GM12878 (cell line): ENCODE data around the gene RMND1. TPM values are rescaled to one million over a fixed set of nuclear protein-coding genes. Genes with fewer than 3 reads are reported as not detected.

ENCODE experiments used
- ATAC-seq: fragments of 200-7000 bp; cut with Tn5 transposase; 3 replicates; pipeline ENCODE4 v1.9.1; 2020; ENCODE audit warnings: mild to moderate bottlenecking, moderate library complexity
- BruUV-seq: library from RNA; stranded (reverse); fragments of 400-500 nt; replicated peaks from 2 replicates; lab custom pipeline; 2021; lab: Mats Ljungman, UMichigan
- CTCF ChIA-PET: fragments of 300-600 bp; sonication (Branson Sonifier 250); formaldehyde crosslinking; extraction: SDS; loops from one replicate; lab custom pipeline; 2021; ENCODE audit warnings: inconsistent platforms; lab: Yijun Ruan, JAX
- POLR2A ChIA-PET: fragments of 350-600 bp; formaldehyde crosslinking; extraction: SDS; loops from one replicate; lab custom pipeline; 2021; ENCODE audit warnings: inconsistent platforms; lab: Charles Lee
- RAD21 ChIA-PET: fragments of 300-600 bp; sonication (Branson Sonifier 250); formaldehyde crosslinking; loops from one replicate; lab custom pipeline; 2023; ENCODE audit warnings: antibody characterized with exemption; ENCODE audit not compliant: unreplicated experiment; lab: Charles Lee
- SMC1A ChIA-PET: fragments of 300-600 bp; sonication (Branson Sonifier 250); formaldehyde crosslinking; loops from one replicate; lab custom pipeline; 2023; ENCODE audit not compliant: unreplicated experiment, uncharacterized antibody; lab: Charles Lee
- DNase-seq: peaks from one replicate; pipeline ENCODE4 v3.0.0-alpha.2; 2011; ENCODE audit warnings: low read depth, low spot score
- FAIRE-seq: peaks from 3 replicates; lab custom pipeline; 2011; peaks lifted over from hg19 to GRCh38; lab: Jason Lieb, UNC
- H2AFZ ChIP-seq: 2 replicates; pipeline ENCODE4 v1.6.0; 2011; ENCODE audit warnings: low read depth, low read length, control low read depth; ENCODE audit not compliant: control insufficient read depth
- H3K27ac ChIP-seq: 2 replicates; pipeline ENCODE4 v1.5.1; 2011; ENCODE audit warnings: control low read depth; ENCODE audit not compliant: control insufficient read depth, insufficient read depth
- H3K27me3 ChIP-seq, 2 experiments: replicated peaks in 1 of 2; 2 replicates each; pipeline versions ENCODE4 v1.6.0 to v1.6.1; 2011; ENCODE audit warnings: low read length in 1 of 2; ENCODE audit not compliant: control insufficient read depth in 2 of 2, insufficient read depth in 2 of 2
- H3K36me3 ChIP-seq, 2 experiments: 2 replicates each; pipeline ENCODE4 v1.5.1; 2011; ENCODE audit warnings: low read length in 1 of 2; ENCODE audit not compliant: control insufficient read depth in 2 of 2, insufficient read depth in 2 of 2
- H3K4me1 ChIP-seq: 2 replicates; pipeline ENCODE4 v1.6.1; 2011; ENCODE audit warnings: mild to moderate bottlenecking, low read length, moderate library complexity, mixed read lengths; ENCODE audit not compliant: control insufficient read depth, insufficient read depth
- H3K4me2 ChIP-seq: 2 replicates; pipeline ENCODE4 v1.6.0; 2011; ENCODE audit warnings: control low read depth; ENCODE audit not compliant: control insufficient read depth, insufficient read depth
- H3K4me3 ChIP-seq: fragments of 200-600 bp; sonication (generic); 2 replicates; pipeline ENCODE4 v1.5.1; 2016
- H3K79me2 ChIP-seq: 2 replicates; pipeline ENCODE4 v1.6.0; 2011; ENCODE audit warnings: low read length; ENCODE audit not compliant: control insufficient read depth, insufficient read depth
- H3K9ac ChIP-seq: 2 replicates; pipeline ENCODE4 v1.8.0; 2011; ENCODE audit warnings: low read length, control low read depth, mixed read lengths; ENCODE audit not compliant: control insufficient read depth, insufficient read depth
- H3K9me3 ChIP-seq: replicated peaks from 3 replicates; pipeline ENCODE4 v1.5.1; 2011; ENCODE audit warnings: mild to moderate bottlenecking, low read length; ENCODE audit not compliant: control insufficient read depth, insufficient read depth
- H4K20me1 ChIP-seq: 2 replicates; pipeline ENCODE4 v1.6.0; 2011; ENCODE audit not compliant: control insufficient read depth, insufficient read depth
- CBX3 ChIP-seq: fragments of 200-600 bp; sonication (generic); IDR thresholded peaks from 2 replicates; pipeline ENCODE4 v1.6.1; 2016; ENCODE audit warnings: low read depth, borderline replicate concordance
- EED ChIP-seq: sonication (generic); IDR thresholded peaks from 2 replicates; pipeline ENCODE4 v1.6.1; 2016; ENCODE audit warnings: antibody characterized with exemption, low read depth
- HDGF ChIP-seq: fragments of 450-650 bp; IDR thresholded peaks from 2 replicates; pipeline ENCODE4 v1.6.1; 2016; ENCODE audit warnings: antibody characterized with exemption
- POLR2AphosphoS5 ChIP-seq: IDR thresholded peaks from 2 replicates; pipeline ENCODE4 v1.6.1; 2011; ENCODE audit warnings: mild to moderate bottlenecking, low read length, inconsistent platforms
- RELA ChIP-seq: fragments of 450-650 bp; IDR thresholded peaks from 2 replicates; pipeline ENCODE4 v1.8.0; 2014; ENCODE audit warnings: borderline replicate concordance; ENCODE audit not compliant: partially characterized antibody
- SP1 ChIP-seq: IDR thresholded peaks from one replicate; pipeline ENCODE4 v1.6.1; 2011; ENCODE audit warnings: low read depth, low read length
- SPI1 ChIP-seq: IDR thresholded peaks from 2 replicates; pipeline ENCODE4 v1.6.1; 2011; ENCODE audit warnings: low read depth, mild to moderate bottlenecking, low read length, moderate library complexity, borderline replicate concordance; ENCODE audit not compliant: insufficient read depth
- TCF3 ChIP-seq: IDR thresholded peaks from 2 replicates; pipeline ENCODE4 v1.6.1; 2012; ENCODE audit warnings: low read depth, mild to moderate bottlenecking, low read length, borderline replicate concordance; ENCODE audit not compliant: insufficient read depth
- WGBS: methylation state at CpG from one replicate; pipeline ENCODE4 v1.1.6; 2016; ENCODE audit warnings: low lambda C conversion rate; ENCODE audit not compliant: insufficient replicate concordance, insufficient coverage; ENCODE audit errors: missing lambda C conversion rate; 5-methylcytosine and 5-hydroxymethylcytosine counted together
- in situ Hi-C: fragments of 300-500 bp; cut with MboI; formaldehyde crosslinking; loops from 9 replicates; pipeline ENCODE4 v1.14.3; 2018; ENCODE audit warnings: mixed read lengths
- intact Hi-C: fragments of 100-400 bp; cut with micrococcal nuclease; formaldehyde crosslinking; loops from one replicate; pipeline ENCODE4 v1.14.2; 2022; ENCODE audit not compliant: unreplicated experiment
- polyA plus RNA-seq, 11 experiments: library from polyadenylated mRNA; depleted of rRNA in 4 of 11; unstranded in 6 of 11; stranded (reverse) in 5 of 11; fragments of >200 nt; fragmentation: Nextera tagmentation in 4 of 11; fragmentation: Illumina TruSeq in 1 of 11; extraction: Ambion mirVana in 4 of 11; extraction: Trizol in 1 of 11; gene quantifications; 1 replicate in 1 of 11; 2 replicates in 10 of 11; pipeline versions ENCODE4 v1.2.1 to v1.2.3, GENCODE V29; 2011 to 2016; ENCODE audit warnings: inconsistent platforms in 2 of 11, missing spikeins in 2 of 11, low read depth in 1 of 11
- total RNA-seq, 4 experiments: library from RNA; depleted of rRNA in 3 of 4; stranded (reverse); fragments of >200 nt in 3 of 4; fragmentation: Illumina TruSeq in 1 of 4; extraction: Trizol in 1 of 4; gene quantifications; 2 replicates each; pipeline versions ENCODE4 v1.2.1 to v1.2.3, GENCODE V29; 2013 to 2021

Gene RMND1
- total and polyA plus RNA-seq, 10 of the 15 experiments (the other 5 are each of a cell fraction or from before 2014, with no cell fraction given): 15.9 to 34.5 (median 21.4) TPM

GRCh38 chr6:151422981-151423380, 28.9 kb downstream of the RMND1 start:
- FAIRE-seq: no peak
- WGBS: 100% methylated on average over 4 of the region's 4 CpGs
- RAD21 ChIA-PET: no interaction called here

GRCh38 chr6:151417477-151417876, 34.4 kb downstream of the RMND1 start:
- intact Hi-C loops (no loop called here), in situ Hi-C loops (no loop called here)
- peaks cover 2% of the 10 kb centered on the region; the same call in 1 of the 3 replicates for H3K9me3 ChIP-seq
- H3K9ac ChIP-seq: no peak overlapping the region
- BruUV-seq: no TSS peak
- WGBS: 88% methylated on average over 1 of the region's 1 CpG
- H2AFZ ChIP-seq: no peak overlapping the region
- no peak for TF ChIP-seq SP1
- no peak for TF ChIP-seq CBX3
- FAIRE-seq (no peak), DNase-seq (no peak), ATAC-seq (no peak)
- H3K79me2 ChIP-seq: no peaks in the 10 kb centered on the region
- SMC1A ChIA-PET: interaction anchor here (0.6 kb wide), 1 partner anchor 120 kb away, joined by 5 read pairs; no protein-coding TSS in a partner anchor
- peaks cover 2 to 17% of the 10 kb centered on the region in 2 experiments; a peak in 3 of 4 replicates for H3K36me3 ChIP-seq
- no peaks in the 10 kb centered on the region for H3K27me3 ChIP-seq
- no peak overlapping the region for H3K27ac ChIP-seq
- CTCF ChIA-PET: no interaction called here
- no peaks in the 10 kb centered on the region for H4K20me1 ChIP-seq
- POLR2A ChIA-PET: no interaction called here
- RAD21 ChIA-PET: no interaction called here
- H3K4me3 ChIP-seq: no peak overlapping the region
- no peak overlapping the region for H3K4me2 ChIP-seq
- no peaks in the 10 kb centered on the region for H3K4me1 ChIP-seq

More at GRCh38 chr6:151422981-151423380, 28.9 kb downstream of the RMND1 start:
- no peak for DNase-seq
- H3K27me3 ChIP-seq: no peaks in the 10 kb centered on the region
- in situ Hi-C loops (no loop called here), intact Hi-C loops (no loop called here)
- no peak for ATAC-seq
- H3K9me3 ChIP-seq: no peaks in the 10 kb centered on the region
- H3K4me2 ChIP-seq: no peak overlapping the region
- TF ChIP-seq POLR2AphosphoS5 (no peak), SPI1 (no peak), EED (no peak), TCF3 (no peak), RELA (no peak), HDGF (no peak)
- no peaks in the 10 kb centered on the region for H3K79me2 ChIP-seq
- H3K4me3 ChIP-seq: no peak overlapping the region
- no peak overlapping the region for H3K9ac ChIP-seq
- BruUV-seq: no TSS peak
- H4K20me1 ChIP-seq: no peaks in the 10 kb centered on the region
- ChIA-PET CTCF (interaction anchor here (1.4 kb wide), 1 partner anchor 17 kb away, joined by 5 read pairs; no protein-coding TSS in a partner anchor), POLR2A (no interaction called here), SMC1A (interaction anchor here (0.7 to 1.4 kb wide), 2 partner anchors 20 to 47 kb away, joined by 3 to 4 read pairs; no protein-coding TSS in a partner anchor)
- no peaks in the 10 kb centered on the region for H3K4me1 ChIP-seq
- H3K27ac ChIP-seq: no peak overlapping the region
- H2AFZ ChIP-seq: no peak overlapping the region
- peaks cover 2 to 7% of the 10 kb centered on the region in 2 experiments for H3K36me3 ChIP-seq
